Measurements from ENCODE around the gene TOR1A. TPM values are rescaled to one million over a fixed set of nuclear protein-coding genes. Genes with fewer than 3 reads are reported as not detected.

TOR1A gene
- polyA plus RNA-seq, 1 experiment = 78.8 TPM

- CTCF ChIA-PET = no interaction called here
Measured at GRCh38 chr9:129864991-129865647, 41.2 kb upstream of the TOR1A start.

DNA sequence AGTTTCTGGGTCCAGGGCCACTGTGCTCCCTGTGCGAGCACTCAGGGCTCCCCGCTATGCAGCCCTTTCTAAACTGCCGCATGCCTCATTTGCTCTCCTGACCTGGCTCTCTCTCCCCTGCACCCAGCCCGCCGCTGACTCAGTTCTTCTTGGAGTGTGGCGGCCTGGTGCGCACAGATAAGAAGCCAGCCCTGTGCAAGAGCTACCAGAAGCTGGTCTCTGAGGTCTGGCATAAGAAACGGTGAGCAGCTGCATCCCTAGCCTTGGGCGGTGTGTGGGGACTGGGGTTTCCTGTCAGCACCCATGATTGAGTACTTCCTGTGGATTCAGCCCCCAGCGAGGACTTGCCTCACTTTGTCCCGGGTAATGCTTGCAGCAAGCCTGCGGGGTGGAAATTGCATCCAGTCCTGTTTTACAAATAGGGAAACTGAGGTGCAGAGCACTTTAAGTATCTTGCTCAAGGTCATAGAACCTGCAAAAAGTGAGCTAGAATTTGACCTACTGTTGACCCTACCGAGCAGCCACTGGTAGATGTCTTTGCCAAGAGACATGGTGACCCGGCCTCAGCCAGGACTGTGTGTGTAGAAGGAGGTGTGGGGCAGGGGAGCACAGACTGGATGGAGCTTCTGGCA, 39.2 kb upstream of the TOR1A start:
- H3K27me3 ChIP-seq (ENCODE audit: control insufficient read depth, insufficient read depth, low read length) = no peaks in the 10 kb centered on the region
- peaks cover 28% of the 10 kb centered on the region for H3K36me3 ChIP-seq (ENCODE audit: control insufficient read depth, insufficient read depth, low read length)
- POLR2A ChIA-PET = no interaction called here
- no peak for TF ChIP-seq CTCF (IDR thresholded peaks at IDR 0.05; ENCODE audit: insufficient read depth, low read depth, low read length)
- H3K4me3 ChIP-seq (ENCODE audit: low read depth, low read length) = no peak overlapping the region
- no peak for DNase-seq (ENCODE audit: low read depth)
- CTCF ChIA-PET = no interaction called here

More at GRCh38 chr9:129864991-129865647, 41.2 kb upstream of the TOR1A start:
- H3K4me3 ChIP-seq (ENCODE audit: low read depth, low read length) = no peak overlapping the region
- POLR2A ChIA-PET = no interaction called here
- no peak for TF ChIP-seq CTCF (IDR thresholded peaks at IDR 0.05; ENCODE audit: insufficient read depth, low read depth, low read length)
- DNase-seq (ENCODE audit: low read depth) = no peak
- peaks cover 25% of the 10 kb centered on the region for H3K36me3 ChIP-seq (ENCODE audit: control insufficient read depth, insufficient read depth, low read length)
- no peaks in the 10 kb centered on the region for H3K27me3 ChIP-seq (ENCODE audit: control insufficient read depth, insufficient read depth, low read length)

GRCh38 chr9:129861447-129861827, 37.5 kb upstream of the TOR1A start:
- TF ChIP-seq CTCF (IDR thresholded peaks at IDR 0.05; ENCODE audit: insufficient read depth, low read depth, low read length) = no peak
- no peak overlapping the region for H3K4me3 ChIP-seq (ENCODE audit: low read depth, low read length)
- ChIA-PET POLR2A (no interaction called here), CTCF (no interaction called here)
- H3K36me3 ChIP-seq (ENCODE audit: control insufficient read depth, insufficient read depth, low read length) = peaks cover 31% of the 10 kb centered on the region
- no peak for DNase-seq (ENCODE audit: low read depth)
- no peaks in the 10 kb centered on the region for H3K27me3 ChIP-seq (ENCODE audit: control insufficient read depth, insufficient read depth, low read length)

DNA sequence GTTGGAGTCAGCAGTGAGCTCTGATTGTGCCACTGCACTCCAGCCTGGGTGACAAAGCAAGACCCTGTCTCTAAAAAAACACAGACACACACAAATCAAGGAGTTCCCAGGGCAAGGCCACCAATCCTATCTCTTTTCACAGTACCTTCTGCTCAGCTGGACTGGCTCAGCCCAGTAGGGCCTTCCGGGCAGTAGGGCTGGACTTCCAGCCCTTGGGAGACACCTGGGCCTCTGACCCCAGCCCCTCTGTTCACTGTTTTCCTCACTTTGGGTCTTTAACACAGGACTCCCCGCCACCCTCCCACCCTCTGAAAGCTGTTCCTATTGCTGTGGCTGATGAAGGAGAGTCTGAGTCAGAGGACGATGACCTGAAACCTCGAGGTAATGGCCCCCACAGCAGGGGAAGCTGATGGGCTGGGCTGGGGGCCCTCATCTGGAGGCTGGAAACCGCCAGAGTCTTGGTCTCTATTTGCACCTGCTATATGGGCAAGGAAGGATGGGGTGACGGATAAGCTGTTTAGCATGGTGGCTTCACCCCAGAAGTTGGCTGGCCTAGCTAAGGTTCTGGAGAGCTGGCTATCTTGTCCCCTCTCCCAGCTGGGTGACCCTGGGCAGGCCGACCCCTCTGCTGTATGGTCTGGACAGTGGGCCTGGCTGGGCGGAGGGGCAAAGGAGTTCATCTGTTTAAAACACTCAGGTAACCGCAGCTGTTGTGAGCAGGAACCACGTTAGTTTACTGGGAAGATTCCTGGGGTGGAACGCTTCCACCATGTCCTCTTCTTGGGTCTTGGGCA, 36.9 kb upstream of the TOR1A start:
- no peak for DNase-seq (ENCODE audit: low read depth)
- ChIA-PET POLR2A (no interaction called here), CTCF (no interaction called here)
- Histone ChIP-seq H3K4me3 (ENCODE audit: low read depth, low read length) (no peak overlapping the region), H3K36me3 (ENCODE audit: control insufficient read depth, insufficient read depth, low read length) (peaks cover 30% of the 10 kb centered on the region), H3K27me3 (ENCODE audit: control insufficient read depth, insufficient read depth, low read length) (no peaks in the 10 kb centered on the region)
- no peak for TF ChIP-seq CTCF (IDR thresholded peaks at IDR 0.05; ENCODE audit: insufficient read depth, low read depth, low read length)

- H3K36me3 ChIP-seq (ENCODE audit: control insufficient read depth, insufficient read depth, low read length) = peaks cover 31% of the 10 kb centered on the region
- H3K27me3 ChIP-seq (ENCODE audit: control insufficient read depth, insufficient read depth, low read length) = no peaks in the 10 kb centered on the region
- ChIA-PET CTCF (no interaction called here), POLR2A (no interaction called here)
- DNase-seq (ENCODE audit: low read depth) = no peak
- H3K4me3 ChIP-seq (ENCODE audit: low read depth, low read length) = no peak overlapping the region
- TF ChIP-seq CTCF (IDR thresholded peaks at IDR 0.05; ENCODE audit: insufficient read depth, low read depth, low read length) = no peak
Measured at GRCh38 chr9:129858167-129858962, 34.4 kb upstream of the TOR1A start.

All from BJ (cell line).